HG02678 (cell line): ENCODE results near the gene TMEM88.

Experiments used
- ATAC-seq: cut with Tn5 transposase; IDR thresholded peaks from one replicate; pipeline ENCODE4 v1.9.1; 2021; ENCODE audit warnings: mild to moderate bottlenecking, moderate library complexity; ENCODE audit not compliant: unreplicated experiment

The TMEM88 gene

GRCh38 chr17:7843257-7843535, 11.7 kb upstream of the TMEM88 start:
- ATAC-seq: peak; percentile 0

GRCh38 chr17:7843536-7844291, 11.2 kb upstream of the TMEM88 start:
- ATAC-seq: peak; percentile 34

- peak; percentile 49 for ATAC-seq
Observed at GRCh38 chr17:7844292-7845154, 10.3 kb upstream of the TMEM88 start.

GRCh38 chr17:7845359-7846062, 9.4 kb upstream of the TMEM88 start:
- no peak for ATAC-seq

- no peak for ATAC-seq
Observed at GRCh38 chr17:7846063-7846735, 8.7 kb upstream of the TMEM88 start.

GRCh38 chr17:7846765-7847661, 7.9 kb upstream of the TMEM88 start:
- ATAC-seq: no peak

GRCh38 chr17:7848131-7848579, 6.7 kb upstream of the TMEM88 start:
- ATAC-seq: no peak

- no peak for ATAC-seq
Observed at GRCh38 chr17:7848739-7849129, 6.1 kb upstream of the TMEM88 start.

GRCh38 chr17:7849130-7849750, 5.6 kb upstream of the TMEM88 start:
- ATAC-seq: no peak

- ATAC-seq: no peak
Observed at GRCh38 chr17:7849751-7850504, 4.9 kb upstream of the TMEM88 start.

GRCh38 chr17:7850701-7851437, 4.0 kb upstream of the TMEM88 start:
- ATAC-seq: no peak

GRCh38 chr17:7851438-7852261, 3.2 kb upstream of the TMEM88 start:
- ATAC-seq: peak; percentile 87

GRCh38 chr17:7852262-7852670, 2.6 kb upstream of the TMEM88 start:
- no peak for ATAC-seq

- ATAC-seq: no peak
Observed at GRCh38 chr17:7852919-7853690, 1.8 kb upstream of the TMEM88 start.

GRCh38 chr17:7853691-7854038, 1.2 kb upstream of the TMEM88 start:
- ATAC-seq: no peak

- ATAC-seq: no peak
Observed at GRCh38 chr17:7854078-7854777, 638 bp upstream of the TMEM88 start.
